Endothelial cell of umbilical vein (primary cell): Measurements from ENCODE around the gene GNAQ. TPM values are rescaled to one million over a fixed set of nuclear protein-coding genes. Genes with fewer than 3 reads are reported as not detected.

ENCODE experiments used
- BruUV-seq: library from RNA; stranded (reverse); fragments of 400-500 nt; replicated peaks from 2 replicates; lab custom pipeline; 2021; lab: Mats Ljungman, UMichigan
- CTCF ChIA-PET: fragments of 300-600, 350-600 bp; sonication (Branson Sonifier 250); formaldehyde crosslinking; loops from one replicate; lab custom pipeline; 2021; ENCODE audit warnings: antibody characterized with exemption, inconsistent platforms; lab: Charles Lee
- POLR2A ChIA-PET: fragments of 300-600, 350-600 bp; sonication (Branson Sonifier 250); formaldehyde crosslinking; loops from one replicate; lab custom pipeline; 2021; ENCODE audit warnings: antibody characterized with exemption, inconsistent platforms; lab: Charles Lee
- DNase-seq: peaks from one replicate; pipeline ENCODE4 v3.0.0-alpha.2; 2011; ENCODE audit warnings: low read depth, low spot score
- FAIRE-seq: peaks from 2 replicates; lab custom pipeline; 2011; peaks lifted over from hg19 to GRCh38; lab: Jason Lieb, UNC
- H2AFZ ChIP-seq: 2 replicates; pipeline ENCODE4 v1.6.0; 2012; ENCODE audit warnings: low read depth, low read length, control low read depth, inconsistent platforms
- H3K27ac ChIP-seq: 2 replicates; pipeline ENCODE4 v1.5.1; 2011; ENCODE audit warnings: low read depth, mild to moderate bottlenecking, control low read depth, low read length, moderate library complexity; ENCODE audit not compliant: insufficient read depth
- H3K27me3 ChIP-seq, 2 experiments: 2 replicates each; pipeline versions ENCODE4 v1.6.0 to v1.6.1; 2011; ENCODE audit warnings: low read length in 2 of 2, mixed read lengths in 1 of 2; ENCODE audit not compliant: control insufficient read depth in 2 of 2, insufficient read depth in 2 of 2
- H3K36me3 ChIP-seq, 2 experiments: 2 replicates in 1 of 2; 3 replicates in 1 of 2; pipeline ENCODE4 v1.5.1; 2011; ENCODE audit warnings: low read length in 2 of 2, mild to moderate bottlenecking in 1 of 2, moderate library complexity in 1 of 2; ENCODE audit not compliant: control insufficient read depth in 2 of 2, insufficient read depth in 2 of 2; ENCODE audit errors: extremely low read depth in 1 of 2
- H3K4me1 ChIP-seq: 3 replicates; pipeline ENCODE4 v1.5.1; 2011; ENCODE audit warnings: mild to moderate bottlenecking, low read length; ENCODE audit not compliant: control insufficient read depth, insufficient read depth; ENCODE audit errors: extremely low read depth
- H3K4me2 ChIP-seq: 2 replicates; pipeline ENCODE4 v1.6.1; 2011; ENCODE audit warnings: low read length, control low read depth, mixed read lengths; ENCODE audit not compliant: insufficient read depth
- H3K4me3 ChIP-seq, 3 experiments: fragments of 200-600 bp in 1 of 3; sonication (generic), shearing (Covaris generic) in 1 of 3; replicated peaks in 1 of 3; 2 replicates each; pipeline ENCODE4 v1.5.1; 2011 to 2016; ENCODE audit warnings: control low read depth in 3 of 3, low read length in 3 of 3, mild to moderate bottlenecking in 2 of 3, inconsistent platforms in 1 of 3, low read depth in 1 of 3, moderate library complexity in 1 of 3; ENCODE audit not compliant: insufficient read depth in 1 of 3
- H3K79me2 ChIP-seq: 2 replicates; pipeline ENCODE4 v1.6.0; 2012; ENCODE audit warnings: low read length, inconsistent platforms; ENCODE audit not compliant: control insufficient read depth, insufficient read depth
- H3K9ac ChIP-seq: replicated peaks from 2 replicates; pipeline ENCODE3; 2011; ENCODE audit warnings: low read length, control low read depth; ENCODE audit not compliant: insufficient read depth; ENCODE audit errors: extremely low read depth
- H3K9me1 ChIP-seq: replicated peaks from 3 replicates; pipeline ENCODE4 v1.6.0; 2011; ENCODE audit warnings: mild to moderate bottlenecking, low read length; ENCODE audit not compliant: control insufficient read depth, insufficient read depth; ENCODE audit errors: extremely low read depth
- H3K9me3 ChIP-seq: replicated peaks from 2 replicates; pipeline ENCODE4 v1.5.1; 2012; ENCODE audit warnings: low read length, inconsistent platforms; ENCODE audit not compliant: control insufficient read depth, insufficient read depth
- H4K20me1 ChIP-seq: replicated peaks from 2 replicates; pipeline ENCODE3; 2011; ENCODE audit warnings: mild to moderate bottlenecking, low read length; ENCODE audit not compliant: control insufficient read depth, insufficient read depth; ENCODE audit errors: extremely low read depth
- EZH2 ChIP-seq: IDR thresholded peaks from 2 replicates; pipeline ENCODE4 v1.6.1; 2012; ENCODE audit warnings: borderline replicate concordance, low read depth, mild to moderate bottlenecking, moderate library complexity, low read length, inconsistent platforms; ENCODE audit not compliant: severe bottlenecking
- FOS ChIP-seq: IDR thresholded peaks from 2 replicates; pipeline ENCODE4 v1.6.1; 2011; ENCODE audit warnings: mild to moderate bottlenecking, low read length, moderate library complexity, borderline replicate concordance; ENCODE audit not compliant: insufficient read depth
- GATA2 ChIP-seq: IDR thresholded peaks from 2 replicates; pipeline ENCODE4 v1.7.0; 2011; ENCODE audit warnings: low read depth, mild to moderate bottlenecking, moderate library complexity, mixed read lengths, low read length; ENCODE audit not compliant: insufficient read length, insufficient read depth
- MYC ChIP-seq: IDR thresholded peaks from one replicate; pipeline ENCODE4 v1.6.1; 2011; ENCODE audit warnings: mild to moderate bottlenecking, low read depth, low read length
- POLR2A ChIP-seq: IDR thresholded peaks from 2 replicates; pipeline ENCODE4 v1.6.1; 2012; ENCODE audit warnings: low read depth, mild to moderate bottlenecking, control low read depth, low read length
- POLR2AphosphoS5 ChIP-seq: IDR thresholded peaks from 2 replicates; pipeline ENCODE4 v1.6.1; 2012; ENCODE audit warnings: low read depth, mild to moderate bottlenecking, control low read depth, low read length, moderate library complexity; ENCODE audit not compliant: insufficient read depth
- dilution Hi-C: fragments of 300-500 bp; cut with MboI; formaldehyde crosslinking; loops from one replicate; pipeline ENCODE4 v1.15.0; 2019; ENCODE audit warnings: low sequenced_read_pairs; ENCODE audit not compliant: extremely low pct_ligation_motif_present
- intact Hi-C: fragments of 100-400 bp; cut with micrococcal nuclease; formaldehyde crosslinking; loops from one replicate; pipeline ENCODE4 v1.10.0; 2022
- polyA plus RNA-seq, 4 experiments: library from polyadenylated mRNA; depleted of rRNA in 3 of 4; stranded (reverse) in 3 of 4; unstranded in 1 of 4; fragments of >200 nt; gene quantifications; 2 replicates each; pipeline versions ENCODE4 v1.2.1 to v1.2.3, GENCODE V29; 2011 to 2012; ENCODE audit warnings: missing spikeins in 1 of 4
- total RNA-seq: library from RNA; stranded (reverse); gene quantifications from 2 replicates; pipeline ENCODE4 v1.2.3, GENCODE V29; 2021
- TF ChIP-seq, protein P1 (sequence below): IDR thresholded peaks from 2 replicates; pipeline ENCODE4 v1.6.1; 2011; ENCODE audit not compliant: insufficient read depth, insufficient read length
- TF ChIP-seq, protein P2 (sequence below), 2 donors: IDR thresholded peaks; 1 replicate in 1 of 2; 2 replicates in 1 of 2; pipeline ENCODE4 v1.5.1; 2011; ENCODE audit warnings: low read length in 2 of 2, mild to moderate bottlenecking in 2 of 2, moderate library complexity in 2 of 2, control low read depth in 1 of 2, inconsistent platforms in 1 of 2, low read depth in 1 of 2; ENCODE audit not compliant: insufficient read depth in 1 of 2; ENCODE audit errors: extremely low read depth in 1 of 2

Gene GNAQ
- total and polyA plus RNA-seq, 2 donors (not counting 3 experiments of a cell fraction or from before 2014, with no cell fraction given): 26.1 to 67.3 TPM

DNA sequence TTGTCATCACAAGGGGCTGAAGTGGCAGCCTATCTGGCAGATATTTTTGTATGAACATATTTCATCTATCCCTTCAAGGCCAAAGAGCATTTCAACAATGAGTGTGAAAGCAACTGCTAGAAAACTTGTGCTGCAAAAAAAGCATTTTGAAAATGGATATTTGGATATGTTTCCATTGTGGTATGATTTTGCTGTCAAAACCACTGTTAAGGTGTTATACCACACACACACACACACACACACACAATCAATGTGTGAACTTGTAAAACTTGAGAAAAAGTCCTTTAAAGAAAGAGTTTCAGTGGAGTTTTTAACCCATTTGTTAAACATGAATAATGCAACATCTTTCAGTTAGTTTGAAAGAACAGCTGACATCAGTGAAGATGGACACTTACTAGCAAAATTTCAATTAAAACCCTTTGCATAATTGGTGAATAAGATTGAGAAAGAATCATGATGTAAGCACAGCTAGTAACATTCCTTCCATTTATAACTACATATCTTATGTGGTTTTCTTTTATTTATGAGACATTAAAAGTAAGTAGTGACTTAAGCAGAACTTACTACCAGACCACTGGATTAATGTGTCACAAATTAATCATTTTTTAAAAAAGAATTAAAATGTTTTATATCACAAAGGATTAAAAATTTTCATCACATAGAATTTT, 200.9 kb downstream of the GNAQ start:
- Histone ChIP-seq H4K20me1 (no peaks in the 10 kb centered on the region), H3K4me2 (no peak overlapping the region), H3K36me3 (no peaks in the 10 kb centered on the region), H3K27me3 (no peaks in the 10 kb centered on the region), H3K27ac (no peak overlapping the region), H3K4me3 (no peak overlapping the region), H3K79me2 (peaks cover 11% of the 10 kb centered on the region), H3K4me1 (peaks cover 3% of the 10 kb centered on the region), H3K9me3 (no peaks in the 10 kb centered on the region), H3K9me1 (no peaks in the 10 kb centered on the region), H3K9ac (no peak overlapping the region), H2AFZ (no peak overlapping the region)
- DNase-seq: no peak
- ChIA-PET POLR2A (no interaction called here), CTCF (interaction anchor here (1.5 kb wide), 1 partner anchor 11 kb away, joined by 5 read pairs; no protein-coding TSS in a partner anchor)
- intact Hi-C loops (no loop called here), dilution Hi-C loops (no loop called here)
- BruUV-seq: no TSS peak
- TF ChIP-seq, protein P1, sequence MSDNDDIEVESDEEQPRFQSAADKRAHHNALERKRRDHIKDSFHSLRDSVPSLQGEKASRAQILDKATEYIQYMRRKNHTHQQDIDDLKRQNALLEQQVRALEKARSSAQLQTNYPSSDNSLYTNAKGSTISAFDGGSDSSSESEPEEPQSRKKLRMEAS: no peak
- TF ChIP-seq POLR2A (no peak), GATA2 (no peak), FOS (no peak), MYC (no peak), POLR2AphosphoS5 (no peak), EZH2 (no peak)
- TF ChIP-seq, protein P2, sequence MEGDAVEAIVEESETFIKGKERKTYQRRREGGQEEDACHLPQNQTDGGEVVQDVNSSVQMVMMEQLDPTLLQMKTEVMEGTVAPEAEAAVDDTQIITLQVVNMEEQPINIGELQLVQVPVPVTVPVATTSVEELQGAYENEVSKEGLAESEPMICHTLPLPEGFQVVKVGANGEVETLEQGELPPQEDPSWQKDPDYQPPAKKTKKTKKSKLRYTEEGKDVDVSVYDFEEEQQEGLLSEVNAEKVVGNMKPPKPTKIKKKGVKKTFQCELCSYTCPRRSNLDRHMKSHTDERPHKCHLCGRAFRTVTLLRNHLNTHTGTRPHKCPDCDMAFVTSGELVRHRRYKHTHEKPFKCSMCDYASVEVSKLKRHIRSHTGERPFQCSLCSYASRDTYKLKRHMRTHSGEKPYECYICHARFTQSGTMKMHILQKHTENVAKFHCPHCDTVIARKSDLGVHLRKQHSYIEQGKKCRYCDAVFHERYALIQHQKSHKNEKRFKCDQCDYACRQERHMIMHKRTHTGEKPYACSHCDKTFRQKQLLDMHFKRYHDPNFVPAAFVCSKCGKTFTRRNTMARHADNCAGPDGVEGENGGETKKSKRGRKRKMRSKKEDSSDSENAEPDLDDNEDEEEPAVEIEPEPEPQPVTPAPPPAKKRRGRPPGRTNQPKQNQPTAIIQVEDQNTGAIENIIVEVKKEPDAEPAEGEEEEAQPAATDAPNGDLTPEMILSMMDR (IDR thresholded peaks at IDR 0.05; ENCODE audit: extremely low read depth in 1 of 2, insufficient read depth in 1 of 2, low read depth in 1 of 2, low read length in 2 of 2): no peak
- no peak for FAIRE-seq
